ENCODE measurements around the gene DPP10.
"Not testable (repeated sequence)": the region's sequence is repeated elsewhere in the genome, so short reads cannot be mapped to it uniquely, and the experiment has no call there.

Gene DPP10

GRCh38 chr2:115413791-115414190 is 971.4 kb downstream of the DPP10 start:
- TF ChIP-seq CTCF (IDR thresholded peaks at IDR 0.05; ENCODE audit: control insufficient read depth, extremely low read depth, insufficient read depth), result no peak
- no peak for DNase-seq (ENCODE audit: low read depth)
- no peak overlapping the region for H3K4me3 ChIP-seq (ENCODE audit: low read depth, low read length)

- TF ChIP-seq CTCF (IDR thresholded peaks at IDR 0.05; ENCODE audit: control insufficient read depth, extremely low read depth, insufficient read depth), result no peak
Measured at GRCh38 chr2:115414466-115414865, 972.0 kb downstream of the DPP10 start.

GRCh38 chr2:115422004-115422634 is 979.7 kb downstream of the DPP10 start:
- no peak overlapping the region for H3K4me3 ChIP-seq (ENCODE audit: low read depth, low read length)
- DNase-seq (ENCODE audit: low read depth), result no peak
- no peak for TF ChIP-seq CTCF (IDR thresholded peaks at IDR 0.05; ENCODE audit: control insufficient read depth, extremely low read depth, insufficient read depth)

More at GRCh38 chr2:115414466-115414865, 972.0 kb downstream of the DPP10 start:
- no peak for DNase-seq (ENCODE audit: low read depth)
- no peak overlapping the region for H3K4me3 ChIP-seq (ENCODE audit: low read depth, low read length)

GRCh38 chr2:115427436-115427835 is 985.0 kb downstream of the DPP10 start:
- H3K4me3 ChIP-seq (ENCODE audit: low read depth, low read length), result no peak overlapping the region
- no peak for DNase-seq (ENCODE audit: low read depth)
- TF ChIP-seq CTCF (IDR thresholded peaks at IDR 0.05; ENCODE audit: control insufficient read depth, extremely low read depth, insufficient read depth), result no peak

GRCh38 chr2:115440746-115441145 is 998.3 kb downstream of the DPP10 start:
- not testable (repeated sequence) for H3K4me3 ChIP-seq (ENCODE audit: low read depth, low read length); DNase-seq (ENCODE audit: low read depth)

GRCh38 chr2:115443539-115444185 is 1001.2 kb downstream of the DPP10 start:
- no peak overlapping the region for H3K4me3 ChIP-seq (ENCODE audit: low read depth, low read length)
- DNase-seq (ENCODE audit: low read depth), result no peak
- no peak for TF ChIP-seq CTCF (IDR thresholded peaks at IDR 0.05; ENCODE audit: control insufficient read depth, extremely low read depth, insufficient read depth)

GRCh38 chr2:115460008-115460407 is 1017.6 kb downstream of the DPP10 start:
- DNase-seq (ENCODE audit: low read depth), result no peak
- no peak overlapping the region for H3K4me3 ChIP-seq (ENCODE audit: low read depth, low read length)
- TF ChIP-seq CTCF (IDR thresholded peaks at IDR 0.05; ENCODE audit: control insufficient read depth, extremely low read depth, insufficient read depth), result no peak
